Loucy (cell line): ENCODE data around the gene SLC4A11.

ENCODE experiments used
- H2AFZ ChIP-seq: fragments of 200-600 bp; sonication (generic); 2 replicates; pipeline ENCODE4 v1.6.0; 2016; ENCODE audit warnings: antibody characterized with exemption, mild to moderate bottlenecking, low read length, moderate library complexity
- H3F3A ChIP-seq: fragments of 200-600 bp; 2 replicates; pipeline ENCODE4 v1.6.0; 2016; ENCODE audit warnings: antibody characterized with exemption, low read depth, mild to moderate bottlenecking
- H3K27me3 ChIP-seq: fragments of 200-600 bp; sonication (generic); 2 replicates; pipeline ENCODE4 v1.6.1; 2014; ENCODE audit warnings: low read length, mild to moderate bottlenecking; ENCODE audit not compliant: insufficient read depth, poor library complexity, severe bottlenecking
- H3K36me3 ChIP-seq: fragments of 200-600 bp; sonication (generic); 2 replicates; pipeline ENCODE4 v1.6.1; 2016; ENCODE audit warnings: low read length; ENCODE audit not compliant: insufficient read depth
- H3K4me1 ChIP-seq: fragments of 200-600 bp; sonication (generic); 2 replicates; pipeline ENCODE4 v1.5.1; 2014; ENCODE audit warnings: low read length, mild to moderate bottlenecking; ENCODE audit not compliant: insufficient read depth, poor library complexity, severe bottlenecking
- H3K4me2 ChIP-seq: fragments of 200-600 bp; sonication (generic); 2 replicates; pipeline ENCODE4 v1.6.0; 2014; ENCODE audit warnings: antibody characterized with exemption, low read length, low read depth, mild to moderate bottlenecking; ENCODE audit not compliant: poor library complexity, severe bottlenecking
- H3K4me3 ChIP-seq: fragments of 200-600 bp; sonication (generic); 2 replicates; pipeline ENCODE4 v1.5.1; 2014; ENCODE audit warnings: low read length, mild to moderate bottlenecking, mixed read lengths; ENCODE audit not compliant: poor library complexity, severe bottlenecking
- H3K79me2 ChIP-seq: fragments of 200-600 bp; sonication (generic); 2 replicates; pipeline ENCODE4 v1.6.1; 2014; ENCODE audit warnings: low read length; ENCODE audit not compliant: insufficient read depth
- H3K9ac ChIP-seq: fragments of 200-600 bp; sonication (generic); 2 replicates; pipeline ENCODE4 v1.6.0; 2014; ENCODE audit warnings: mild to moderate bottlenecking, low read depth, low read length, moderate library complexity; ENCODE audit not compliant: poor library complexity, severe bottlenecking
- H3K9me2 ChIP-seq: fragments of 200-600 bp; sonication (generic); replicated peaks from 2 replicates; pipeline ENCODE4 v1.6.1; 2016; ENCODE audit warnings: low read depth, low read length, mixed read lengths
- H3K9me3 ChIP-seq: fragments of 200-600 bp; sonication (generic); 2 replicates; pipeline ENCODE4 v1.6.1; 2014; ENCODE audit warnings: mild to moderate bottlenecking, antibody characterized with exemption, low read length, low read depth; ENCODE audit not compliant: insufficient read depth
- H4K20me1 ChIP-seq: fragments of 200-600 bp; sonication (generic); 2 replicates; pipeline ENCODE4 v1.6.0; 2014; ENCODE audit warnings: antibody characterized with exemption, low read length, mild to moderate bottlenecking; ENCODE audit not compliant: insufficient read depth, poor library complexity, severe bottlenecking
- EZH2phosphoT487 ChIP-seq: fragments of 200-600 bp; IDR thresholded peaks from 2 replicates; pipeline ENCODE4 v1.6.1; 2018; ENCODE audit warnings: antibody characterized with exemption, mild to moderate bottlenecking, moderate library complexity, borderline replicate concordance
- TF ChIP-seq, protein P1 (sequence below): fragments of 200-600 bp; sonication (generic); conservative IDR thresholded peaks from 2 replicates; pipeline ENCODE4 v1.5.1; 2014; ENCODE audit warnings: mild to moderate bottlenecking, antibody characterized with exemption, low read length

The SLC4A11 gene

DNA sequence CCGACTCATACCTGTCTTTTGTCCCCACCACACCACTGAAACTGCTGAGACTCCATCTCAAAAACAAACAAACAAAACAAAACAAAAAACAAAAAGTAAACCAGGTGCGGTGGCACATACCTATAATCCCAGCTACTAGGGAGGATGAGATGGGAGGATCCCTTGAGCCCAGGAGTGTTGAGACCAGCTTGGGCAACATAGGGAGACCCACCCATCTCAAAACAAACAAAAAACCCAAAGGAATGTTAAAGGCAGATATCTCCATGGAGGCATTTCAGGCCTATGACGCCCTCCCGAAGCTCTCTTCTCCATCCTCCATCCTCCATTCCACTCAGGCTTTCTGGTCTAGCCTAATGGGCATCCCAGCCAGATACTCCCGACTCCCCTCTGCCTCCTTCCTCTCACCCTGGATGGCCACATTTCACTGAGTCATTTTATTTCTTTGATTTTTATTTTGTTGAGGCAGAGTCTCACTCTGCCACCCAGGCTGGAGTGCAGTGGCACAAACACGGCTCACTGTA, 3.2 kb upstream of the SLC4A11 start:
- Histone ChIP-seq H4K20me1 (no peaks in the 10 kb centered on the region), H3F3A (no peaks in the 10 kb centered on the region), H3K9ac (no peak overlapping the region), H3K36me3 (no peaks in the 10 kb centered on the region), H2AFZ (no peak overlapping the region), H3K27me3 (peaks cover 7% of the 10 kb centered on the region), H3K4me1 (peaks cover 5% of the 10 kb centered on the region), H3K9me3 (no peaks in the 10 kb centered on the region), H3K4me2 (no peak overlapping the region), H3K4me3 (no peak overlapping the region), H3K9me2 (no peaks in the 10 kb centered on the region), H3K79me2 (peaks cover 4% of the 10 kb centered on the region; the same call in 1 of the 2 replicates)
- TF ChIP-seq, protein P1, sequence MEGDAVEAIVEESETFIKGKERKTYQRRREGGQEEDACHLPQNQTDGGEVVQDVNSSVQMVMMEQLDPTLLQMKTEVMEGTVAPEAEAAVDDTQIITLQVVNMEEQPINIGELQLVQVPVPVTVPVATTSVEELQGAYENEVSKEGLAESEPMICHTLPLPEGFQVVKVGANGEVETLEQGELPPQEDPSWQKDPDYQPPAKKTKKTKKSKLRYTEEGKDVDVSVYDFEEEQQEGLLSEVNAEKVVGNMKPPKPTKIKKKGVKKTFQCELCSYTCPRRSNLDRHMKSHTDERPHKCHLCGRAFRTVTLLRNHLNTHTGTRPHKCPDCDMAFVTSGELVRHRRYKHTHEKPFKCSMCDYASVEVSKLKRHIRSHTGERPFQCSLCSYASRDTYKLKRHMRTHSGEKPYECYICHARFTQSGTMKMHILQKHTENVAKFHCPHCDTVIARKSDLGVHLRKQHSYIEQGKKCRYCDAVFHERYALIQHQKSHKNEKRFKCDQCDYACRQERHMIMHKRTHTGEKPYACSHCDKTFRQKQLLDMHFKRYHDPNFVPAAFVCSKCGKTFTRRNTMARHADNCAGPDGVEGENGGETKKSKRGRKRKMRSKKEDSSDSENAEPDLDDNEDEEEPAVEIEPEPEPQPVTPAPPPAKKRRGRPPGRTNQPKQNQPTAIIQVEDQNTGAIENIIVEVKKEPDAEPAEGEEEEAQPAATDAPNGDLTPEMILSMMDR = no peak
- no peak for TF ChIP-seq EZH2phosphoT487

DNA sequence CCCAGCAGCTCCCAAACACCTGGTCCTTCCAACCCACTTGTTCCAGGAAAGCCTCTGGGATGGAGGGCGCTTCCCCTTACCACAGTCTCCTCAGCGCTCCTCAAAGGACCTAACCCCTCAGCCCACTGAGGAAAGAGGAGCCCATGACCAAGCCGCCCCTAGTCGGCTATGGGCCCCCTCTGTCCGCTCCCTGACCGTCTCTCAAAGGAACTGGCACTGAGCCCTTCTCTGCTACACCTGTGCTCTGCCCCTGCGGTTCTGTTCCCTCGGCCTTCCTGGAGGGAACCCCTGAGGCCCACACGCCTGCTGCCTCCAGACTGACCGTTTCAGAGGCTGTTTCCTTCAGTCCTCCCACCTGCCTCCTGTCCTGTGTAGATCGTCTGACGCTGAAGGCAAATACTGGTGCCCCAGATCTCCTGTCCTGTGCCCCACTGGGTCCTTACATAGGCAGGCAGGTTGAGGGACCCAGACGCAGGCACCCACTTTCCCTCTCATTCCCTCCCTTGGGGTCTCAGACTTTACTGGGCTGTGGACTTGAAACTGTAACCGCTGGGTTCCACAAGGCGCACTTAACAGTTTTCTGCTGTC, 1.9 kb upstream of the SLC4A11 start:
- no peak overlapping the region for H2AFZ ChIP-seq
- H3K9ac ChIP-seq = no peak overlapping the region
- H3K4me3 ChIP-seq = no peak overlapping the region
- no peak for TF ChIP-seq EZH2phosphoT487
- TF ChIP-seq, protein P1 = no peak
- peaks cover 5% of the 10 kb centered on the region for H3K4me1 ChIP-seq
- H3K36me3 ChIP-seq = no peaks in the 10 kb centered on the region
- no peaks in the 10 kb centered on the region for H4K20me1 ChIP-seq
- no peaks in the 10 kb centered on the region for H3K9me2 ChIP-seq
- peaks cover 7% of the 10 kb centered on the region for H3K27me3 ChIP-seq
- H3K79me2 ChIP-seq = peaks cover 4% of the 10 kb centered on the region; the same call in 1 of the 2 replicates
- no peaks in the 10 kb centered on the region for H3K9me3 ChIP-seq
- no peaks in the 10 kb centered on the region for H3F3A ChIP-seq
- H3K4me2 ChIP-seq = no peak overlapping the region

DNA sequence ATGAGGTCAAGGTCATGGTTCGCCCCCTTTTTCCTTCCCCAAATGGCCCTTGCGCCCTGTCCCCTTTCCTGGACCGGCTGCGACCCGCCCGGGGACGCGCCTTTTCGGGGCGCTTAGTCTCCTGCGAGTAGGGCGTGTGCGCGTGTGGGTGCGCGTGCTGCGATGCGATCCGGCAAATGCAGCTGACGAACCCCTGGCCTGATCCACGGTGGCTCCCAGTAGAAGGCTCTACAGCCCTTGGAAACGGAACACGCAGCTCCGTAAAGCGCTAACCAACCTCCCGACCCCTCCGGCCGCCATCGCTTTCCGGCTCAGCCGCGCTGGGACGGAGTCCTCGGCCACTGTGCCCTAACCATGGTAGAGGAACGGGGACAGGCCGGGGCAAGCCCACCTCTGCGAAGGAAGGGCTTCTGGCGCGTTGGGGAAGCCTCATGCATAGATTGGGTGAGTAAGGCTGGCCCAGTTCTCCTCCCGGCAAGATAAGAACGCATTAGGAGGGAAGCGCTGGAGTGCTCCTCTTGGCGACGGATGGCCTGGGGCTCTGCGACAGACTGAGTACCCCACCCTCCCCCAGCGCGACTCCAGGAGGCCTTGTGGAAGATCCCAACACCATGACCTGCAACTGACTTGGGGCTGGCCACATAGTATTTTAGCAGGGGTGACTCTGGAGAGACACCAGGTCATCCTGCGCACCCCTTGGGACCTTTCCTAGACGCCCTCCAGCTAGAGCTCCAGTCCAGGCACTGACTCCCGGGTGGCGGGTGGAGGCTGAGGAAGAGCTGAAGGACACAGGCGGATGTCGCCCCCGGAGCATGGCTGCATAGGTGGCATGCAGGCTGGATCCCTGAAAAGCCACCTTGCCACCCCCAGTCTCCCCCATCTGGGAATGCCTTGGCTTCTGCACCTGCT, 1.1 kb upstream of the SLC4A11 start:
- H2AFZ ChIP-seq = peak overlapping the region; percentile 94
- peaks cover 4% of the 10 kb centered on the region; the same call in 1 of the 2 replicates for H3K79me2 ChIP-seq
- H3K4me2 ChIP-seq = peak overlapping the region; percentile 86
- peak overlapping the region; percentile 82 for H3K4me3 ChIP-seq
- H3K27me3 ChIP-seq = peaks cover 7% of the 10 kb centered on the region
- no peaks in the 10 kb centered on the region for H4K20me1 ChIP-seq
- H3F3A ChIP-seq = no peaks in the 10 kb centered on the region
- H3K4me1 ChIP-seq = peaks cover 5% of the 10 kb centered on the region
- H3K9me2 ChIP-seq = no peaks in the 10 kb centered on the region
- H3K36me3 ChIP-seq = no peaks in the 10 kb centered on the region
- TF ChIP-seq, protein P1 = no peak
- no peak for TF ChIP-seq EZH2phosphoT487
- H3K9ac ChIP-seq = peak overlapping the region; percentile 69
- no peaks in the 10 kb centered on the region for H3K9me3 ChIP-seq
